ENCODE data around the gene SLC52A1.
"Not testable (repeated sequence)": the region's sequence is repeated elsewhere in the genome, so short reads cannot be mapped to it uniquely, and the experiment has no call there.

The SLC52A1 gene

GRCh38 chr17:5031365-5032082 lies 3.7 kb downstream of the SLC52A1 start:
- in situ Hi-C loops (cut with HindIII; ENCODE audit: low sequenced_read_pairs), result no loop called here

- in situ Hi-C loops (cut with HindIII; ENCODE audit: low sequenced_read_pairs), result not testable (repeated sequence)
These were observed 5.1 kb downstream of the SLC52A1 start for GRCh38 chr17:5030168-5030567.

- in situ Hi-C loops (cut with HindIII; ENCODE audit: low sequenced_read_pairs), result no loop called here
These were observed 7.3 kb downstream of the SLC52A1 start for GRCh38 chr17:5027916-5028315.

- in situ Hi-C loops (cut with HindIII; ENCODE audit: low sequenced_read_pairs), result no loop called here
These were observed 7.9 kb downstream of the SLC52A1 start for GRCh38 chr17:5027299-5027698.

GRCh38 chr17:5024604-5025003 lies 10.6 kb downstream of the SLC52A1 start:
- in situ Hi-C loops (cut with HindIII; ENCODE audit: low sequenced_read_pairs), result no loop called here

- in situ Hi-C loops (cut with HindIII; ENCODE audit: low sequenced_read_pairs), result no loop called here
These were observed 11.6 kb downstream of the SLC52A1 start for GRCh38 chr17:5023588-5024147.

- in situ Hi-C loops (cut with HindIII; ENCODE audit: low sequenced_read_pairs), result no loop called here
These were observed 13.0 kb downstream of the SLC52A1 start for GRCh38 chr17:5022171-5022711.

GRCh38 chr17:5020502-5021023 lies 14.7 kb downstream of the SLC52A1 start:
- in situ Hi-C loops (cut with HindIII; ENCODE audit: low sequenced_read_pairs), result no loop called here

GRCh38 chr17:5019475-5019956 lies 15.7 kb downstream of the SLC52A1 start:
- in situ Hi-C loops (cut with HindIII; ENCODE audit: low sequenced_read_pairs), result no loop called here

- in situ Hi-C loops (cut with HindIII; ENCODE audit: low sequenced_read_pairs), result no loop called here
These were observed 20.9 kb downstream of the SLC52A1 start for GRCh38 chr17:5014357-5014756.

GRCh38 chr17:5011928-5012327 lies 23.3 kb downstream of the SLC52A1 start:
- in situ Hi-C loops (cut with HindIII; ENCODE audit: low sequenced_read_pairs), result no loop called here

GRCh38 chr17:5003214-5003867 lies 31.9 kb downstream of the SLC52A1 start:
- in situ Hi-C loops (cut with HindIII; ENCODE audit: low sequenced_read_pairs), result loop anchor here (5.0 kb wide), 1 partner anchor 56 kb away; the partner anchor contains the start of gene PFN1

- in situ Hi-C loops (cut with HindIII; ENCODE audit: low sequenced_read_pairs), result loop anchor here (5.0 kb wide), 1 partner anchor 55 kb away; the partner anchor contains the start of gene PFN1
These were observed 33.0 kb downstream of the SLC52A1 start for GRCh38 chr17:5002121-5002788.

- in situ Hi-C loops (cut with HindIII; ENCODE audit: low sequenced_read_pairs), result loop anchor here (5.0 kb wide), 1 partner anchor 53 kb away; the partner anchor contains the start of gene PFN1
These were observed 35.0 kb downstream of the SLC52A1 start for GRCh38 chr17:5000237-5000639.

- in situ Hi-C loops (cut with HindIII; ENCODE audit: low sequenced_read_pairs), result loop anchor here (5.0 kb wide), 1 partner anchor 52 kb away; the partner anchor contains the start of gene PFN1
These were observed 35.7 kb downstream of the SLC52A1 start for GRCh38 chr17:4999430-5000093.

- in situ Hi-C loops (cut with HindIII; ENCODE audit: low sequenced_read_pairs), result no loop called here
These were observed 36.3 kb downstream of the SLC52A1 start for GRCh38 chr17:4998732-4999429.

GRCh38 chr17:4998027-4998731 lies 37.0 kb downstream of the SLC52A1 start:
- in situ Hi-C loops (cut with HindIII; ENCODE audit: low sequenced_read_pairs), result no loop called here

GRCh38 chr17:4997302-4998026 lies 37.8 kb downstream of the SLC52A1 start, which contains the start of the genes INCA1 and KIF1C:
Gene INCA1, minus strand, starts transcription at chr17:4997522. Its CDS starts 3,085 bp downstream, at chr17:4994437.
Gene KIF1C, plus strand, starts transcription at chr17:4997950. Its CDS starts 2,297 bp downstream, at chr17:5000247.
- in situ Hi-C loops (cut with HindIII; ENCODE audit: low sequenced_read_pairs), result no loop called here

Measured in endothelial cell of hepatic sinusoid (primary cell).